Right atrium auricular region (tissue), 2 donors: ENCODE results near the gene MYH11. TPM values are rescaled to one million over a fixed set of nuclear protein-coding genes. Genes with fewer than 3 reads are reported as not detected.
A peak's percentile ranks its signal among the peaks of the same experiment; 100 is the strongest.
"Not testable (repeated sequence)": the region's sequence is repeated elsewhere in the genome, so short reads cannot be mapped to it uniquely, and the experiment has no call there.

ENCODE experiments used
- DNase-seq: peaks from one replicate; pipeline ENCODE4 v3.0.0-alpha.2; 2019; ENCODE audit warnings: low spot score
- H3K27ac ChIP-seq, 2 donors: fragments of 200-600 bp; sonication (generic); 1 replicate in 1 of 2; 2 replicates in 1 of 2; pipeline ENCODE4 v1.5.1; 2016 to 2019
- H3K27me3 ChIP-seq, 2 donors: fragments of 200-600 bp; sonication (generic); one replicate each; pipeline versions ENCODE4 v1.5.1 to v1.6.0; 2017 to 2019
- H3K36me3 ChIP-seq: fragments of 200-600 bp; sonication (generic); one replicate; pipeline ENCODE4 v1.5.1; 2016
- H3K4me1 ChIP-seq, 2 donors: fragments of 200-600 bp; sonication (generic); one replicate each; pipeline versions ENCODE4 v1.5.1 to v1.6.0; 2017 to 2019
- H3K4me3 ChIP-seq, 2 donors: fragments of 200-600 bp; sonication (generic); 1 replicate in 1 of 2; 2 replicates in 1 of 2; pipeline ENCODE4 v1.5.1; 2017 to 2019; ENCODE audit warnings: mild to moderate bottlenecking in 1 of 2, moderate library complexity in 1 of 2
- H3K9me3 ChIP-seq, 2 donors: fragments of 200-600 bp; sonication (generic); one replicate each; pipeline ENCODE4 v1.5.1; 2019
- total RNA-seq, 2 donors: library from RNA; depleted of rRNA; stranded (reverse); fragments of >200 nt; gene quantifications; one replicate each; pipeline ENCODE4 v1.1.0, GENCODE V29; 2016
- TF ChIP-seq, protein P1 (sequence below), 2 donors: fragments of 200-600 bp; sonication (generic); IDR thresholded peaks; one replicate each; pipeline ENCODE4 v1.5.1; 2019; ENCODE audit warnings: antibody characterized with exemption in 2 of 2

The MYH11 gene
- total RNA-seq, 2 donors from 2014 or later, result 60.8 to 89.0 TPM

DNA sequence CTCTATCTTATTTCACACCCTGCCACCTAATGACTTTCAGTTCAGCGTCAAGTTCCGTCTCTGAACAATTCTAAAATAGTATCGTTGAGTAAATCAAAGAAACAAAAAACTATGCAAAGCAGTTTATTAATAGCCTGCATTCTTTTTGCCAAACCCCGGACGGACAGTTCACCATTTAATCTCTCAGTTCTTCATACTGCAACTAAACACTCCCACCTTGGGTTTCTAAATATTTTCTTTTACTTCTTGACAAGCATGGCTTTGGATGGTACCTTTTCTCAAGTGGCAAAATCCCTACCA lies 1.2 kb downstream of the MYH11 start:
- TF ChIP-seq, protein P1, sequence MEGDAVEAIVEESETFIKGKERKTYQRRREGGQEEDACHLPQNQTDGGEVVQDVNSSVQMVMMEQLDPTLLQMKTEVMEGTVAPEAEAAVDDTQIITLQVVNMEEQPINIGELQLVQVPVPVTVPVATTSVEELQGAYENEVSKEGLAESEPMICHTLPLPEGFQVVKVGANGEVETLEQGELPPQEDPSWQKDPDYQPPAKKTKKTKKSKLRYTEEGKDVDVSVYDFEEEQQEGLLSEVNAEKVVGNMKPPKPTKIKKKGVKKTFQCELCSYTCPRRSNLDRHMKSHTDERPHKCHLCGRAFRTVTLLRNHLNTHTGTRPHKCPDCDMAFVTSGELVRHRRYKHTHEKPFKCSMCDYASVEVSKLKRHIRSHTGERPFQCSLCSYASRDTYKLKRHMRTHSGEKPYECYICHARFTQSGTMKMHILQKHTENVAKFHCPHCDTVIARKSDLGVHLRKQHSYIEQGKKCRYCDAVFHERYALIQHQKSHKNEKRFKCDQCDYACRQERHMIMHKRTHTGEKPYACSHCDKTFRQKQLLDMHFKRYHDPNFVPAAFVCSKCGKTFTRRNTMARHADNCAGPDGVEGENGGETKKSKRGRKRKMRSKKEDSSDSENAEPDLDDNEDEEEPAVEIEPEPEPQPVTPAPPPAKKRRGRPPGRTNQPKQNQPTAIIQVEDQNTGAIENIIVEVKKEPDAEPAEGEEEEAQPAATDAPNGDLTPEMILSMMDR (IDR thresholded peaks at IDR 0.05), result no peak
- Histone ChIP-seq H3K27ac (peak overlapping the region in 1 of 2 donors; percentile 79), H3K27me3 (peaks cover 3 to 7% of the 10 kb centered on the region in 2 donors), H3K4me1 (peaks cover 0 to 23% of the 10 kb centered on the region in 2 donors), H3K36me3 (no peaks in the 10 kb centered on the region), H3K4me3 (peak overlapping the region; percentile 7 to 46), H3K9me3 (no peaks in the 10 kb centered on the region)
- DNase-seq, result no peak

DNA sequence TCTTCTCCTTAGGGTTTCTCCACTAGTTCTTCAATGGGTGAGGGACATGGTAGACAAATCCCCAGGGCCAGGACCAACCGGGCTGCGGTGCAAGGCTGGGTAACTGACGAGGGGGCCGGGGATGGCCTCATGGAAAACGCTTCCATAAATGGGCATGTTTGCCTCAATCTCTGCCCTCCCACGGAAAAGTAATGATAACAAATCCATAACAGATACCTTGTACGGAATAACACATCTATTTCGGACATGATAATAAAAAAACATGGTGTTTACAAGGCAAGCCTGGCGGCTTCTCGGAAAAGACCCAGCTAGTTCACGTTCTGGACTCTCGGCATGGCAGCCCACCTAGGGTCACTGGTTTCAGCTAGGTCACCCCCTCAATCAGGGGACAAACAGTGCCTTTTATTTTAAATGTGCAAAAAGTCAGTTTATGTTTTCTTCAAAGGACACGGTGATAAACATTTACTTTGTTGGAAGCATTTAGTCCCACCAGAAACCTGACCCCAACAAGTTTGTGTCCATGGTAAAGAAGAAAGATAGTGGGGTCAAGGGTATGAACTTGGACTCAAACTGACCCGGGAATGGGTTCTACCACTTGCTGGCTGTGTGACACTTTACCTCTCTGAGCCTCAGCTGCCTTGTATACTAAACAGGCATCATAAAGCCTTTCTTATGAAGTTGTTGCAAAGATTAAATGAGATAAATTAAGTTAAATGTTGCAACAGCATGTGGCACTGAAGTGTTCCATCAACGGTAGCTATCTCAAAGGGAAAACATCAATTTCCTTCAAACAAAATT lies 1.7 kb downstream of the MYH11 start:
- H3K27ac ChIP-seq, result peak overlapping the region in 1 of 2 donors; percentile 31
- H3K9me3 ChIP-seq, result no peaks in the 10 kb centered on the region
- peak overlapping the region; percentile 7 to 46 for H3K4me3 ChIP-seq
- no peaks in the 10 kb centered on the region for H3K36me3 ChIP-seq
- no peak for DNase-seq
- TF ChIP-seq, protein P1 (IDR thresholded peaks at IDR 0.05), result no peak
- H3K27me3 ChIP-seq, result peaks cover 3 to 7% of the 10 kb centered on the region in 2 donors
- peaks cover 0 to 23% of the 10 kb centered on the region in 2 donors for H3K4me1 ChIP-seq

DNA sequence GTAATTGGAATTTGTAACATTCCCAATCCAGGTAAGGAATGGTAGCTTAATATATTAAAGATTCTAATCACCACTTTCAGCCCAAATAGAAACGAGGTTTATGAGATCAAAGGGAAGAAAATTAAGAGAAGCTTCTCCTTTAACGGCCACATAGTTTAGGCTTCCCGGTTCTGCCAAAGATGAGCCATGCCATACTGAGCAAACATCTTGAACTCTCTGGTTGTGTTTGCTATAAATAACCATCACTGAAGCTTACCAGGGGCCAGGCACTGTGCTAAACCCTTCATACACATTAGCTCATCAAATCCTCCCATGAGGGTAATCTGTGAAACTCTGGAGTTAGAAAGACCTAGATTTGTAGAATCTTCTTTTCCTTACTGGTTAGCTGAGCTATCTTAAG lies 2.8 kb downstream of the MYH11 start:
- no peaks in the 10 kb centered on the region for H3K36me3 ChIP-seq
- no peak overlapping the region for H3K4me3 ChIP-seq

DNA sequence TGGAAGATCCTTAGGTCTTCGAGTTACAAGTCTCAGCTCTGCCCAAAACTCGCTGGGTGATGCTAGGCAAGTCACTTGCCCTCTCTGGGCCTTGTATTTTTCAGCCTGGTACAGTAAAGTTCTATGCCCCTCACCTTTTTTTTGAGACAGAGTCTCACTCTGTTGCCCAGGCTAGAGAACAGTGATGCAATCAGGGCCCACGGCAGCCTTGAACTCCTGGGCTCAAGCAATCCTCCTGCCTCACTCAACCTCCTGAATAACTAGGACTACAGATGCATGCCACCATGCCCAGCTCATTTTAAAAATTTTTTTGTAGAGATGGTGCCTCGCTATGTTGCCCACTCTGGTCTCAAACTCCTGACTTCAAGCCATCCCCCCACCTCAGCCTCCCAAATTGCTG lies 3.8 kb downstream of the MYH11 start:
- Histone ChIP-seq H3K4me1 (peaks cover 0 to 17% of the 10 kb centered on the region in 2 donors), H3K4me3 (no peak overlapping the region), H3K27me3 (peaks cover 3 to 7% of the 10 kb centered on the region in 2 donors), H3K36me3 (no peaks in the 10 kb centered on the region), H3K9me3 (no peaks in the 10 kb centered on the region), H3K27ac (no peak overlapping the region)
- no peak for DNase-seq
- TF ChIP-seq, protein P1 (IDR thresholded peaks at IDR 0.05), result no peak

More for the DNA sequence above, 2.8 kb downstream of the MYH11 start:
- H3K4me1 ChIP-seq, result peaks cover 0 to 23% of the 10 kb centered on the region in 2 donors
- H3K9me3 ChIP-seq, result no peaks in the 10 kb centered on the region
- no peak for DNase-seq
- H3K27ac ChIP-seq, result peak overlapping the region in 1 of 2 donors; percentile 14
- TF ChIP-seq, protein P1 (IDR thresholded peaks at IDR 0.05), result no peak
- peaks cover 3 to 7% of the 10 kb centered on the region in 2 donors for H3K27me3 ChIP-seq

DNA sequence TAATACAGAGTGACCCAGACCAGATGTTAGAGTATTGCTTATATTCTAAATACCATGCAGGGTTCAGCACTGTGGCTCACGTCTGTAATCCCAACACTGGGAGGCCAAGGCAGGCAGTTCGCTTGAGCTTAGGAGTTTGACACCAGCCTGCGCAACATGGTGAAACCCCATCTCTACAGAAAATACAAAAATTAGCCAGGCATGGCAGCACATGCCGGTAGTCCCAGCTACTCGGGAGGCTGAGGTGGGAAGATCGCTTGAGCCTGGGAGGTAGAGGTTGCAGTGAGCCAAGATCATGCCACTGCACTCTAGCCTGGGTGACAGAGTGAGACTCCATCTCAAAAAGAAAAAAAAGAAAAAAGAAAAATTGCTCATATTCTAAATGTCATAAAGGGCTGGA lies 6.3 kb downstream of the MYH11 start:
- H3K9me3 ChIP-seq, H3K27me3 ChIP-seq, H3K36me3 ChIP-seq, DNase-seq, H3K4me1 ChIP-seq, H3K27ac ChIP-seq, H3K4me3 ChIP-seq: not testable (repeated sequence)

DNA sequence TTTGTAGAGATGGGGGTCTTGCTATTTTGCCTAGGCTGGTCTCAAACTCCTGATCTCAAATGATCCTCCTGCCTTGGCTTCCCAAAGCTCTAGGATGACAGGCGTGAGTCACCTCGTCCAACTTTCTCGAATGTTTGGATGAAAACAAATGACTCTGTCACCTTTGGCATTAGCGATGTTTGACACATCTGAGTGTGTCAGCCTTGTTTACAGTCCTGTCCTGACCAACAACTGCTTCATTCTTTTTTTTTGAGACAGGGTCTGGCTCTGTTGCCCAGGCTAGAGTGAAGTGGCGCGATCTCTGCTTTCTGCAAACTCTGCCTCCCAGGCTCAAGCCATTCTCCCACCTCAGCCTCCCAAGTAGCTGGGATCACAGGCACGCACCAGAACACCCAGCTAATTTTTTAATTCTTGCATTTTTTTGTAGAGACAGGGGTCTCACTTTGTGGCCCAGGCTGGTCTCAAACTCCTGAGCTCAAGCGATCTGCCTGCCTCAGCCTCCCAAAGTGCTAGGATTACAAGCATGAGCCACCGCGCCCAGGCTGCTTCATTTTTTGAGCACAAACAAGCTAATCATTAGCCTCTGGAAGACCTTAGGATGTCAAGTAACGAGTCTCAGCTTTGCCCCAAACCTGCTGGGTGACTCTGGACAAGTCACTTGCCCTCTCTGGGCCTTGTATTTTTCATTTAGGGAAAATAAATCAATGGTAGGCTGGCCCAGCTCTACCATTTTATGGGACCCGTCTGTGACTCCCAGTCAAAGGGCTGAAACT lies 7.4 kb downstream of the MYH11 start:
- Histone ChIP-seq H3K27me3 (no peaks in the 10 kb centered on the region), H3K4me3 (no peak overlapping the region), H3K36me3 (no peaks in the 10 kb centered on the region), H3K27ac (no peak overlapping the region), H3K9me3 (no peaks in the 10 kb centered on the region), H3K4me1 (no peaks in the 10 kb centered on the region)
- DNase-seq, result no peak
- TF ChIP-seq, protein P1 (IDR thresholded peaks at IDR 0.05), result no peak
